ENCODE data around the gene CEMP1.
A peak's percentile ranks its signal among the peaks of the same experiment; 100 is the strongest.
"Not testable (repeated sequence)": the region's sequence is repeated elsewhere in the genome, so short reads cannot be mapped to it uniquely, and the experiment has no call there.

Gene CEMP1, protein sequence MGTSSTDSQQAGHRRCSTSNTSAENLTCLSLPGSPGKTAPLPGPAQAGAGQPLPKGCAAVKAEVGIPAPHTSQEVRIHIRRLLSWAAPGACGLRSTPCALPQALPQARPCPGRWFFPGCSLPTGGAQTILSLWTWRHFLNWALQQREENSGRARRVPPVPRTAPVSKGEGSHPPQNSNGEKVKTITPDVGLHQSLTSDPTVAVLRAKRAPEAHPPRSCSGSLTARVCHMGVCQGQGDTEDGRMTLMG

DNA sequence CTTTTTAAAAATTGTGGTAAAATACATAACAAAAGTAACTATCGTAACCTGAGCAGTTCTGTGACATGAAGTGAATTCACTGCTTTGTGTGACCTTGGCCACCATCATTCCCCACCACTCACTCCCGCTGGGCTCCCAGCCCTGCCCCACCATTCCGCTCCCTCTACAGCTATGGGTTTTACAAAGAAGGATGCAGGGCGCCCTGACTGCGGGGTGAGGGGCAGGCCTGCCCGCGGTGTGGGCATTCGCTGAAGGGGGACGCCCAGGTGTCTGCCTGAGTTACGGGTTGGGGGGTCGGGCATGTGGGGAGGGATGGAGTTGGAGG, at the start of gene CEMP1:
TSS of gene CEMP1 (minus strand) at position 38 of the 325 bp plus-strand sequence. CDS start 335 bp downstream, outside the sequence.
- DNase-seq (ENCODE audit: low spot score) = no peak

DNA sequence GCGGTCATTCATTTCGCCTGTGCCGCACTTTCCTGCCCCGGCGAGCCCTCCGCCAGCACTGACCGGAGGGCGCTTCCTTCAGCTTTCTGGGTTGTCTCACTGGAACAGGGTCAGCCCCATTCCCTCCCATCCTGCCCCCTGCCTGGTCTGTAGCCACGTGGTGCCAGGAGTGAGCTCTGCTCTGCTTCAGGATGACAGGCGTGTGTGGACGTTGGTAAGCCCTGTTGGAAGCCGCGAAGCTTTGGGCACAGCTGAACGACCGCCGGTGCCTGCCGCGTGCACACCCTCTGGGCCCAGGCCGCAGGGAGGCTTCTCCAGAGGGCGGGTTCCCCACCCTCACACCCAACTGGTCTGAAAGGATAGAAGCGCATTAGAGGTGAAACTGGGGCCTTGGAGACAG, 49.6 kb upstream of the CEMP1 start:
- DNase-seq (ENCODE audit: low spot score) = not testable (repeated sequence)

DNA sequence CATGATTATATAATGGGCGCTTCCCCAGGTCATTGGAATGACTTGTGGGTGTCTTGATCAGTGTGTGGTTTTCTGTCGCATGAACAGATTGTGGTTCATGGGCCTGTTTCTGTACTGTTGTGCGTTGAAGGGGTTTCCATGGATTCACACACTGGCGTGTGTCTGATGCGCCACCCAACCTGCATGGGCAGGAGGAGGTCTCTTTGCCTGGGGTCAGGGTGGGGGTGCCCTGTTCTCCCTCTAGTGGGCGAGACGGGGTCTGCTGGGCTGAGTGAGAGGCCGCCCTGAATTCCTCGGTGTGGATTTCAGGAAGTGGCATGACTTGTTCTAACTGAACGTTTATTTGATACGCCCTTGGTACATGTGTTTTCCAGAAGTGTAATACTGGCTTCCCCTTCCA, 48.9 kb upstream of the CEMP1 start:
- DNase-seq (ENCODE audit: low spot score) = not testable (repeated sequence)

DNA sequence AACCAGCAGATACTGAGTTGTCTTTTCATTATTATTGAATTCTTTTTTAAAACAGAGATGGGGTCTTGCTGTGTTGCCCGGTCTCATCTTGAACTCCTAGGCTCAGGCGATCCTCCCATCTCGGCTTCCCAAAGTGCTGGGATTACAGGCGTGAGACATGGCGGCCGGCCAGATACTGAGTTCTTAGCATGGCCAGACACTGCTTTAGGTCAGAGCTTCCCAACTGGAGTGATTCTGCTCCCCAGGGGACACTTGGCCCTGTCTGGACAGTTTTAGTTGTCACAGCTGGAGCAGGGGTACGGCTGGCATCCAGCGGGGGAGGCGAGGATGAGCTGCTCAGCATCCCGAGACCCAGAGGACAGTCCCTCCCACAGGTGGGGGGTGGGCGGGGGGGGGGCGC, 47.7 kb upstream of the CEMP1 start:
- DNase-seq (ENCODE audit: low spot score) = not testable (repeated sequence)

DNA sequence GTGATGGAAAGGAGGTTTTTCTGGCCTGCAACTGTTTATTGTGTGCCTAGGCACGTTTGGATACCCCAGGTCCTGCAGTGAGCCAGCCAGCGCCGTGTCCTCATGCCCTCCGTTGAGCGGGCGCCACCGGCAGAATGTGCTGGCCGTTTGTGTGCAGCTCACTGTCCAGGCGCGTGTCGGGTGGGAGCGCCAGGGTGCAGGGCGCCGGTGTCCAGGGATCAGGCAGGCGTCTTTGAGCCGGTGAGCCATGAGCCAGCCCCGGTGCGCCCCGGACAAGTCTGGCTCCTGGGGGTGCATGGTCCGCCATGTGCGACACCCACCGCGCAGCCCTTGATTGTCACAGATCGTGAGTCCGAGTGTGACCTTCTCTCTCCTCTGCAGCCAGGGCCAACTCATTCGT, 45.8 kb upstream of the CEMP1 start:
- not testable (repeated sequence) for DNase-seq (ENCODE audit: low spot score)

DNA sequence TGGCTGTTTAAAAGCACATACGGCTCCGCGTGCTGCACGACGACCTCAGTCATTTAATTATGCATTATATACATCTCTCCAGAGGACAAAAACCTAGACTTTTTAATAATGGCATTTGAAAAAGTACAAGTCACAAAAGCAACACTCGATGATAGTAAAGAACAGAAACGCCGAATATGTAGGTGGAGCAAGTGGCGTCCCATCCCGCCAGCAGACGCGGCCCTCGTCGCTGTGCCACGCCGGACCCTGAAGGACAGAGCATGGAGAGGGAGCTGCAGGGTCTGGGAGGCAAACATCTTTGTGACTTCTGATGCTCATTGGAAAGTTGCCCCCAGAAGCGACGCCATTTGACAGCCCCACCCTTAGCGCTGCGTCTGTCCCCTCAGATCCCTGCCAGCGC, 44.6 kb upstream of the CEMP1 start:
- not testable (repeated sequence) for DNase-seq (ENCODE audit: low spot score)

DNA sequence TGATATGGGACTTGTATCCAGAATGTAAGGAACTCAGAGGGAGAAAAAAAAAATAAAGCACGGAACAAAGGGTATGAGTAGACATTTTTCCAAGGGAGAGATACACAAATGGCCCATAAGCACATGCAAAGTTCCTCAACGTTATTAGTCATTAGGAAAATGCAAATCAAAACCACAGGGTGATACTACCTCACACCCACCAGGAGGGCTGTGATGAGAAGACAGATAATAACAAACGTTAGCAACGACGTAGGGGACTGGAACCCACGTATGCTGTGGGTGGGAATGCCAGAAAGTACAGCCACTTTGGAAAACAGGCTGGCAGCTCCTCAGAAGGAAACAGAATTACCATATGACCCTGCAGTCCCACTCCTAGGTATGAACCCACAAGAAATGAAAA, 41.5 kb upstream of the CEMP1 start:
- not testable (repeated sequence) for DNase-seq (ENCODE audit: low spot score)

DNA sequence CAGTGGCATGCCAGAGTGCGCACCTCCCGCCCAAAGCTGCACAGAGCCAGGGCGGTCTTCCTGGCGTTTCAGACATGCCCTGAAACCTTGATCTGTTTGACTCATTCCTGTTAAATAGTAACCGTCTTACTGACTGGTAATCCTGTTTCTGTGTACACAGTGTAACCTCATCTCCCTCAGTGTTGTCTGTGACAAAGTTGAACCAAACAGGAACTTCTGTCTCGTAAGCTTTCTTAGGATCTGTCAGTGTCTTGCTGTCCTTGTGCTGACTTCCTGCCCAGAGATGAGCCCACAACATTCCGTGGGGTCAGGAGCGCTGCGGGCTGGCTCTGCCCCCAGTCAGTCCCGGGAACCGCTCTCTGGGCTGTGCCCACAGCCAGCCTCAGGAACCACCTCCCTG, 37.4 kb upstream of the CEMP1 start:
- not testable (repeated sequence) for DNase-seq (ENCODE audit: low spot score)

DNA sequence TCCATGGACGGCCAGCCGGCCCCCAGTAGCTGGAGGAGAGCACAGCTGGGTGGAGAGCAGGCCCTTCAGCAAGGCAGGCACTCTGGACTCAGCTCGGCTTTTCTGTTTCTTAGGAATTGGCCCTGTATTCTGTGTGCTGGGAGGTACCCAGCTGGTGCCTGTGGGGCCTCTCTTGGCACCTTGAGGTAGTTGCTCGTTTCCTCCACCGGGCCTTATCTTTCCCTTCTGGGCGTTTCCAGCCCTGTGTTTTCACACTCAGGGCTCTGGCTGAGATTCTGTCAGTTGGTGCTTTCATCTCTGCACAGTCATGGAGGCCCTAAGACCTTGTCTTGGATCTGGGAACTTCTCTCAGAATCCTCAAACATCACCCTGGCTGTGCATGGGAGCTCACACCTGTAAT, 36.3 kb upstream of the CEMP1 start:
- DNase-seq (ENCODE audit: low spot score) = not testable (repeated sequence)

DNA sequence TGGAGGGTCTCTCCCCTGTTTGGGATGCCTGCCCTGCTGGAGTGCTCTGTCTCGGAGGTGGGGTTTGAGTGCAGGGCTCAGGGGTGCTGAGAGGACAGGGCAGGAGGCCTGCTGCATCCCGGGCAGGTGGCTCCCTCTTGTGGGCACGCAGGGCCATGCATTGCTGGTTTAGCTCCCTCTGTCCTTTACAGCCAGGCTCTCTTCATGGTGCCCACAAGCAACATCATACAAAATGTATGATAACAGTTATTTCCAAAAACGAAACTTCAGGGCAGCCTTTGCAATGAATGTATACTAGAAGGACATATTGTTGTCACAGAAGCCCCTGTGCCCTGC, 29.6 kb upstream of the CEMP1 start:
- DNase-seq (ENCODE audit: low spot score) = not testable (repeated sequence)

DNA sequence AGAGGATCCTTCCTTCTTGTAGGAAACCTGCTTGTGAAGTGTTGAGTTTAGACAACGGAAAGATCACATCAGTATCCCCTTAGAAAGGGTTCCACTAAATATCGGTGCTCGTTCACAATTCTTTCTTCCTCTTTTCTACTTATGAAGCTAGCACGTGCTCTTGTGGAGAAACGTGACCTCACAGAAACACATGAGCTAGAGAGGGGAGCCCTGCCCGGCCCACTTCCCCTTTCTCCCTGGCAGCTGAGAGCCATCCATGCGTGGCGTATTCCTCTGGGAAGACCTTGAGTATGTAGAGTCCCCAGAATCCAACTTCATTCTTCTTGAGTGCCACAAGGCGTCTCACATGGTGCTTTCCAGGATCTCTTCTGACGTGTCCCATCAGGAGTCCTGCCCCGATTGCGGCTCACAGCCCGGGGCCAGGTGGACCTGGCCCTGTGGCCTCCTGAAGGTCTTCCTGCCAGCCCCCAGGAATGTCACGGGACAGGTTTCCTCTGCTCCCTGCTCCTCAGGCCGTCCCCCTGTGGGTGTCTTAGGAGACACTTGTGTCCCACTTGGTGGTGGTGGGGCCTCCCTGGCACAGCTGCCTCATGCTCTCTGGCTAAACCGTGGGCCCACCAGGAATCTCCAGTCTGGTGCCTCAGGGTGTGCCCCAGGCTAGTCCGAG, 29.1 kb upstream of the CEMP1 start:
- not testable (repeated sequence) for DNase-seq (ENCODE audit: low spot score)

DNA sequence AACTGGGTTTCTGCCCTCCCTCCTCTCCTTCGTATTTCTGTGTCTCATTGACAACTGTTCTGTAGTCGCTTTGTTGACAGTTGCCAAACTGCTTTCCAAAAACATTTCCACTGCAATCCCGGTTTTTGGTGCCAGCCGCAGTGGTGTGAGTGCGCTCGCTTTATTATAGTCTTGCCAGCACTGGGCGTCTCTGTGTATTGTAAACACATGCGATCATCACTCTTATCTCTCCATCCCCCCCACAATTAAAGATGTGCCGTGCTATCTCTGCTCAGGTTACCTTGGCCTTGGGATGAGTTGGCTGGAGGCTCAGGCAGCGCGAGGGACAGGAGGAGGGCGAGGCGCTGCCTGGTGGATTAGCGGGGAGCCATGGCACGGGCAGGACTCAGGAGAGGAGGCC, 25.9 kb upstream of the CEMP1 start:
- not testable (repeated sequence) for DNase-seq (ENCODE audit: low spot score)

DNA sequence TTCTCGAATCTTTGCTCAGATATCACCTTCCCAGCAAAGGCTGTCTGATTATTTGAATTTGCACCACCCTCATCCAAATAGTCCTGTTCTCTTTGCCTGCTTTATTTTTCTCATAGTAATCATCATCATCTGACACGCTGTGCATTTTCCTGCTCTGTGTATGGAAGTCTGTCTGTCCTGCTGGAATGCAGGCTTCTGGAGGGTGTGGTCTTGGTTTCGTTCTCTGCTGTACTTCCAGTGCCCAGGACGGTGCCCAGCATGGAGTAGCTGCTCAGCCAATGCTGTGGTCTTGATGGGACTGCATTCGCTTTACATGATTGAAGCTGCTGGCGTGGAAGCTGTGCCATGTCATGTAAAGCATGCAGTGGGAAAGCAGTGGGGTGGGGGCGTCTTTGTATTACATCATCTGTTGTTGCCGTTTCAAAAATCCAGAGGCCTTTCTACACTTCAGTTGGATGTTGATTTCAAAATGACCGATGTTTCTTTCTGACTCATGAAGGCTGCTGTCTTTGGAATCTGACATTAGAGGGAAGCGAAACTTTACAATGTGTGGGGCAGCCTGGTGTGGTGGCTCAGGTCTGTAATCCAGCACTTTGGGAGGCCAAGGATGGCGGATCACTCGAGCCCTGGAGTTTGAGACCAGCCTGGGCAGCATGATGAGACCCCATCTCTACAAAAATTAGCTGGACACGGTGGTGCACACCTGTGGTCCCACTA, 23.7 kb upstream of the CEMP1 start:
- not testable (repeated sequence) for DNase-seq (ENCODE audit: low spot score)

DNA sequence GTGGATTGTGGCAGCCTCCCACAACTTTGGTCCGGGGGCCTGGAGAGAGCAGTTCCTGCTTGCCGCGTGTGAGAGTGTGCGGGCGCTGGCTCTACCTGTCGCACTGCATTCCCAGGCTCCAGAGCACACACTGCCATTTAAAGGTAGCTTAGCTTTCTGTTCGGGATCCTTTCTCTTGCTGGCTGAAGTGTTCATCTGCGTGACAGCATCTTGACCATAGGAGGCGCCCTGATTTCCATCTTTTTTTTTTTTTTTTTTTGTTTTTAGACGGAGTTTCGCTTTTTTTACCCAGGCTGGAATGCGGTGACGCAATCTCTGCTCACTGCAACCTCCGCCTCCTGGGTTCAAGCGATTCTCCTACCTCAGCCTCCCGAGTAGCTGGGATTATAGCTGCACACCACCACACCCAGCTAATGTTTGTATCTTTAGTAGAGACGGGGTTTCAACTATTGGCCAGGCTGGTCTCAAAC, 20.2 kb upstream of the CEMP1 start:
- not testable (repeated sequence) for DNase-seq (ENCODE audit: low spot score)

DNA sequence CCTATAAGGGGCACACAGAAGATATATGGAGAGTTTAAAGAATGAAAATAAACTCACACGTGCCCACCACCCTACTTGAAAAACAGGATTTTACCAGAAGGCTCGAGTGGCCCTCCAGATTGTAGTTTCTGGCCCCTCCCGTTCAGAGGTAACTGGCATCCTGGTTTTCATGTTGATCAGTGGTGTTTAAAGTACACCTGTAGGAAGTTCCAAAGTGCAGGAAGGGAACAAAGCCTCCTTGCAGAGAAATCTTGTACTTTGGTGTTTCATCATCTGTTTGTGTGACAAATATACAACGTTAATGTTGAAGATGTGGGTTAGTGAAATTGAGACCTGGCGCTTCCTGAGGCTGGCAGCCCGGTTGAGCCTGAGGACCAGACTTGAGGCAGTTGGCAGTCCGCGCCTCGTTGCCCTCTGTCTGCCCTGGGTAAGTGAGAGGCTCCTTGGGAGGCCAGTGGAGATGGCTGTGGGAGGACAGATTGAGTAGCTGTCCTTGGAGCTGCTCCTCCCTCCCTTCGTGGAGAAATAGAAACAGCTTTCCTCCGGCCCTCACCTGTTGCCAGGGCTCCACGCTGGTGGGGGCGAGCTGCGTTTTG, 19.2 kb upstream of the CEMP1 start:
- not testable (repeated sequence) for DNase-seq (ENCODE audit: low spot score)

DNA sequence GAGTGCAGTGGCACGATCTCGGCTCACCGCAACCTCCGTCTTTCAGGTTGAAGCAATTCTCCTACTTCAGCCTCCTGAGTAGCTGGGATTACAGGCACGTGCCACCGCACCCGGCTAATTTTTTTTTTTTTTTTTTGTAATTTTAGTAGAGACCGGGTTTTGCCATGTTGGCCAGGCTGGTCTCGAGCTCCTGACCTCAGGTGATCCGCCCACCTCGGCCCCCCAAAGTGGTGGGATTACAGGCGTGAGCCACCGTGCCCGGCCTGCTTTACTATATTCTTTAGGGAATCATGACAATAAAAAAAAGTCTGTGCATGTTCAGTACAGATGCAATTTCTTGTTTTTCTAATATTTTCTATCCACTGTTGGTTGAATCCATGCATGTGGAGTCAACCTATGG, 12.6 kb upstream of the CEMP1 start:
- DNase-seq (ENCODE audit: low spot score) = not testable (repeated sequence)

DNA sequence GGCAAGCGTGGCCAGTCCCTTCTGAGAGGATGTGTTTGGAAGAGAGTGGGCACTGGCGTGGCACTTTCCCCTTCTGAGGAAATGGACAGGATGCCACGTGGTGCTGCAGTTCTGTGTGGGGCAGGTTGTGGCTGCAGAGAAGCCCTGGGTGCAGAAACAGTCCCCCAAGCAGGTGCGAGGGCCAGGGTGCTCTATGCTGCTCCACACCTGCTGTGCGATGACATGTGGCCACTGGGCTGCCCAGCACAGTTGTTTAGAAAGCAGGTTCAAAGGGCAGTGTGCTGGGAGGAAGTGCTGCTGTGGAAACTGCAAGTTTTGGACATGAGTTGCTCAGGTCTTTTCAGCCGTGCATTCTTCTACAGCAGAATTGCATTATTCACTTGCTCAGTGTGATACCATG, 10.2 kb upstream of the CEMP1 start:
- not testable (repeated sequence) for DNase-seq (ENCODE audit: low spot score)

DNA sequence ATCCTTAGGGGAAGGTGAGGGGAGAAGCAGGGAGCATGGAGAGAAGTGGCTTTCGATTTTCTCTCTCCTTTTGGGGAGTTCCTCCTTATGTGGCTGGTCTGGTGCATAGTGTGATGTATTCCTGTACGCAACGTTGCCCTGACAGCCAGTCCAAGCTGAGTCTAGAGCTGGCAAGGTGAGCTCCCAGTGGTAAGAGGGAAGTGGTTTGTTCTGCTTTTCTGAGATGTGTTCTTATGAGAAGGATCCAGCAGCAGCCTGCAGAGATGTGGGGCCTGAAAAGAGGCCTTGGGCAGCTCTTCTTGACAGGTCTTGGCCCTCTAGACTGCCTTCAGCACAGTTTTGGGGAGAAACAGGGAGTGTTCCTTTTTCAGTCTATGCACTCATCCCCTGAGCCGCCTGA, 9.7 kb upstream of the CEMP1 start:
- not testable (repeated sequence) for DNase-seq (ENCODE audit: low spot score)

DNA sequence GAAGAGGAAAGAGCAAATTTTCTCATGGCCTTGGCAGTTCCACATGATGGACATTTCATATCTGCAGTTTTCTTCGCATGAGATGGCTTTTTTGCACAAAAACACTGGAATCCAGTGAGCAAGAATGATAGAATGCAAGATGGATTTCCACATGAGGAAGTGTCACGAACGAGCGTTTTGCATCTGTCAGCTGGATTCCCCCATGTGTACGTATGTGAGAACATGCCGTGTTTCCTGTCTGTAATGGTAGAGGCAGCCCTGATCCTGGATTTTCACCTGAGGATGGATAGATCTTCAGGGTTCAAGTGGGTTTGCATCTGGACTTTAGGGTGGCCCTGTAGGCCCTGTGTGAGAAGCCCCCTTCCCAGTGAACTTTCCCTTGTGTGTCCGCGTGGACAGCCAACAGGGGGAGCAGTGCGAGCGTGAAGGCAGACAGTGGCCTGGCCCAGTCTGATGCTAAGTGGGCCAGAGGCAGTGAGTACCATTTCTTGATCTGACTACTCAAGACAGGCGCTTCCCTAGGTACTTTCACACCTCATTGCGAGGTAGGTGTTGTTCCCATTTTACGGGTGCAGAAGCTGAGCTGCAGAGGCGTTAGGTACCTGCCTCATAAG, 8.7 kb upstream of the CEMP1 start:
- DNase-seq (ENCODE audit: low spot score) = not testable (repeated sequence)

DNA sequence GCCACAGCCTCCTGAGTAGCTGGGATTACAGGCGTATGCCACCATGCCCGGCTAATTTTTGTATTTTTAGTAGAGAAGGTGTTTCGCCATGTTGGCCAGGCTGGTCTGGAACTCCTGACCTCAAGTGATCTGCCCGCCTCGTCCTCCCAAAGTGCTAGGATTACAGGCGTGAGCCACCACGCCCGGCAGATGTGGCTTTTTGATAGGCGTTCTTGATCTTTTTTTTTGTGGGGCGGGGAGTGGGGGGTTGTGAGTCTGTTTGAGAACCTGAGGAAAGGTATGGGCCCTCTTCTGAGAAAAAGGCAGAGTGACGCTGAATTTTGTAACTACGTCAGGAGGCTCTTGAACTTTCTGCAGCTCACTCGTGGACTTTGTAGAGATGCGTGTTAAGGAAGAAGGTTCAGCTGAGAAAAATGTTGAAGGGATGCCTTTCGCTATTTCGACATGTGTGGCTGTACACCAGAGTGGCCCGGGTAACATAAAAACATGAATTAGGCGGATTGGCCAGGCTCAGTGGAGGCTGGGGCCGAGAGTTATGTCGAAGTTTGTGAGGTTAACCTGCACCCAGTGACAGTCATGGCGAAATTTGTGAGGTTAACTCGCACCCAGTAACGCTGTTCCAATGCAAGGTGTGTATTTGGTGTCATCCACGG, 8.1 kb upstream of the CEMP1 start:
- DNase-seq (ENCODE audit: low spot score) = not testable (repeated sequence)

DNA sequence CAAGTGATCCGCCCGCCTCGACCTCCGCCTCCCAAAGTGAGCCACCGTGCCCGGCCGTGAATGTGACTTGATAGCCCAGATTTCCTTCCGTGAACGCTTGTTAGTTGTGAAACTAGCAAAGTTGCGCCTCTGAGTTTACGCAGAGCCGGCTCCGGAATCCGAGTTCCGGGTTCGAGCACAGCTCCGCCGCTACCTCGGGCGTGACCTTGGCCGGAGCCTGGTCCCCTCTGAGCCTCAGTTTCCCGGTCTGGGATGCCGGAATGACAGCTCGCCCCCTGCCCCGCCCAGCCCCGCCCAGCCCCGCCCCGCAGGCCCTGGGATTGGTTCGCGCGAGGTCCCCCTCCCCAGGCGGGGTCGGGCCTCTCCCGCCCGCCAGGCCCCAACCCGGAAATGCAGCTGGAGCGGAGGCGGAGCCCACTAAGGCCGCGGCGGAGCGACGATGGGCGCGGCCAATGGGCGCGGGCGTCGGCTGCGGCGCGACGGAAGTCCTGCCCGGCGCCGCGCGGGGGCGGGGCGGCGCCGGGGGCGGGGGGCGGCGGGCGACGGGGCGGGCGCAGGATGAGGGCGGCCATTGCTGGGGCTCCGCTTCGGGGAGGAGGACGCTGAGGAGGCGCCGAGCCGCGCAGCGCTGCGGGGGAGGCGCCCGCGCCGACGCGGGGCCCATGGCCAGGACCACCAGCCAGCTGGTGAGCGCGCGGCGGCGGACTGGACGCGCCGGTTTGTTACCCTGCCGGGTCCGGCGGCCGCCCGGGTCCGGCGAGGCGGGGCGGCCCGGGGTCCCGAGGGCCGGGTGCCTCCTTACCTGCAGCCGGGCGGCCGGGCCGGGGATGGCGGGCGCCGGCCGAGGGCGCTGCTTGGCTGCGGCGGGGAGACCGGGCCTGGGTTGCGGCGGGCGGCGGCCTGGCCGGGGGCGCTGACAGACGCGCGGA, 6.5 kb upstream of the CEMP1 start, which contains the start of gene PDPK1:
TSS of gene PDPK1 (plus strand) at position 571 of the 929 bp plus-strand sequence. CDS start at position 663, 92 bp downstream.
- peak; percentile 96 for DNase-seq (ENCODE audit: low spot score)

Data from AG20443 (cell line).